Body of pancreas (tissue), 4 donors: Measurements from ENCODE around the gene MRLN. TPM values are rescaled to one million over a fixed set of nuclear protein-coding genes. Genes with fewer than 3 reads are reported as not detected.
"Not testable (repeated sequence)": the region's sequence is repeated elsewhere in the genome, so short reads cannot be mapped to it uniquely, and the experiment has no call there.

Experiments
- ATAC-seq: fragments of 150-250 bp; one replicate; pipeline ENCODE4 v1.9.1; 2016
- DNase-seq, 4 donors: peaks; one replicate each; pipeline ENCODE4 v3.0.0-alpha.2; 2019
- H3K27ac ChIP-seq, 4 donors: fragments of 200-600 bp; sonication (generic); 1 replicate in 3 of 4; 2 replicates in 1 of 4; pipeline versions ENCODE4 v1.5.1 to v1.6.1; 2016 to 2019; ENCODE audit warnings: mild to moderate bottlenecking in 1 of 4, mixed read lengths in 1 of 4, moderate library complexity in 1 of 4
- H3K27me3 ChIP-seq, 2 donors: fragments of 200-600 bp; sonication (generic); one replicate each; pipeline ENCODE4 v1.6.0; 2016; ENCODE audit warnings: mild to moderate bottlenecking in 1 of 2
- H3K36me3 ChIP-seq, 2 donors: fragments of 200-600 bp; sonication (generic); replicated peaks in 1 of 2; 2 replicates each; pipeline ENCODE4 v1.5.1; 2016; ENCODE audit warnings: low read depth in 2 of 2; ENCODE audit not compliant: insufficient read depth in 1 of 2
- H3K4me1 ChIP-seq: fragments of 200-600 bp; sonication (generic); one replicate; pipeline ENCODE4 v1.6.0; 2016
- H3K4me3 ChIP-seq, 2 donors: fragments of 200-600 bp; sonication (generic); 1 replicate in 1 of 2; 2 replicates in 1 of 2; pipeline ENCODE4 v1.5.1; 2016 to 2019
- H3K9me3 ChIP-seq, 3 donors: fragments of 200-600 bp; sonication (generic); 1 replicate in 2 of 3; 2 replicates in 1 of 3; pipeline ENCODE4 v1.5.1; 2016
- POLR2A ChIP-seq, 3 donors: fragments of 450-650 bp; IDR thresholded peaks; one replicate each; pipeline ENCODE4 v1.6.1; 2016; ENCODE audit warnings: antibody characterized with exemption in 3 of 3, mild to moderate bottlenecking in 2 of 3
- WGBS, 2 donors: methylation state at CpG; one replicate each; pipeline ENCODE4 v1.1.5; 2017; 5-methylcytosine and 5-hydroxymethylcytosine counted together
- intact Hi-C: fragments of 100-400 bp; cut with DNase I; formaldehyde crosslinking; loops from one replicate; pipeline ENCODE4 v1.15.1; 2023
- total RNA-seq, 2 donors: library from RNA; depleted of rRNA; stranded (reverse); fragments of >200 nt; gene quantifications; one replicate each; pipeline ENCODE4 v1.1.0, GENCODE V29; 2016
- TF ChIP-seq, protein P1 (sequence below), 7 experiments: fragments of 450-650 bp in 4 of 7; fragments of 200-600 bp in 3 of 7; sonication (generic) in 3 of 7; IDR thresholded peaks; one replicate each; pipeline ENCODE4 v1.5.1; 2016 to 2019; ENCODE audit warnings: antibody characterized with exemption in 7 of 7

The MRLN gene
- total RNA-seq, 2 donors from 2014 or later: not detected

GRCh38 chr10:59791601-59792000 is 38.3 kb upstream of the MRLN start:
- no peaks in the 10 kb centered on the region for H3K4me1 ChIP-seq
- H3K4me3 ChIP-seq: no peak overlapping the region
- DNase-seq (no peak), ATAC-seq (no peak)
- WGBS, 2 donors: 81 to 87% methylated on average over 2 of the region's 2 CpGs
- TF ChIP-seq, protein P1, sequence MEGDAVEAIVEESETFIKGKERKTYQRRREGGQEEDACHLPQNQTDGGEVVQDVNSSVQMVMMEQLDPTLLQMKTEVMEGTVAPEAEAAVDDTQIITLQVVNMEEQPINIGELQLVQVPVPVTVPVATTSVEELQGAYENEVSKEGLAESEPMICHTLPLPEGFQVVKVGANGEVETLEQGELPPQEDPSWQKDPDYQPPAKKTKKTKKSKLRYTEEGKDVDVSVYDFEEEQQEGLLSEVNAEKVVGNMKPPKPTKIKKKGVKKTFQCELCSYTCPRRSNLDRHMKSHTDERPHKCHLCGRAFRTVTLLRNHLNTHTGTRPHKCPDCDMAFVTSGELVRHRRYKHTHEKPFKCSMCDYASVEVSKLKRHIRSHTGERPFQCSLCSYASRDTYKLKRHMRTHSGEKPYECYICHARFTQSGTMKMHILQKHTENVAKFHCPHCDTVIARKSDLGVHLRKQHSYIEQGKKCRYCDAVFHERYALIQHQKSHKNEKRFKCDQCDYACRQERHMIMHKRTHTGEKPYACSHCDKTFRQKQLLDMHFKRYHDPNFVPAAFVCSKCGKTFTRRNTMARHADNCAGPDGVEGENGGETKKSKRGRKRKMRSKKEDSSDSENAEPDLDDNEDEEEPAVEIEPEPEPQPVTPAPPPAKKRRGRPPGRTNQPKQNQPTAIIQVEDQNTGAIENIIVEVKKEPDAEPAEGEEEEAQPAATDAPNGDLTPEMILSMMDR (IDR thresholded peaks at IDR 0.05): no peak
- TF ChIP-seq POLR2A (IDR thresholded peaks at IDR 0.05): no peak
- H3K9me3 ChIP-seq: no peaks in the 10 kb centered on the region
- H3K27me3 ChIP-seq: no peaks in the 10 kb centered on the region
- H3K27ac ChIP-seq: no peak overlapping the region
- H3K36me3 ChIP-seq: peaks cover 8 to 22% of the 10 kb centered on the region in 2 donors
- intact Hi-C loops: no loop called here

- ATAC-seq, H3K27ac ChIP-seq, H3K4me1 ChIP-seq, H3K4me3 ChIP-seq, H3K27me3 ChIP-seq, H3K9me3 ChIP-seq, intact Hi-C loops, DNase-seq: not testable (repeated sequence)
- WGBS, 2 donors: 47 to 71% methylated on average over 2 of the region's 2 CpGs
- peaks cover 8 to 20% of the 10 kb centered on the region in 2 donors for H3K36me3 ChIP-seq
These were observed 36.8 kb upstream of the MRLN start for GRCh38 chr10:59790080-59790479.

DNA sequence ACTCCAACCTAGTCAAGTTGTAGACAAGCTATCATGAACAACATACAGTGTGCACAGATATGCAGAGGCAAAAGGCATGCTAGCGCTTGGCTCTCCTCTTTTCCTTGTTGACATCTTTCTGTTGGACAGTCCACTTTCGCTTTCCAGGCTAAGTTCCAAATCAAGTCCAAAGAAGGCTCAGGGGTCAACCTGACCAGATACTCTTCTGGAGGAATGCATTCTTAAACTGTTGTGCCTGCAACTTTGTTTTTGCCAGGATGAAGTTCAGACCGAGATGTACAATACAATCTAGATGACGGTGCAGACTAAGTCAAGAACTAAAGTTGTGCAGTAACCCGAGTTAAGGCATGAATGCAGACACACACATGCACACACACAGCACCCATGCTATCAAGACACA is 35.7 kb upstream of the MRLN start:
- H3K9me3 ChIP-seq, H3K27me3 ChIP-seq, H3K4me1 ChIP-seq, DNase-seq, H3K4me3 ChIP-seq, intact Hi-C loops, H3K27ac ChIP-seq, ATAC-seq: not testable (repeated sequence)
- 79 to 86% methylated on average over 4 to 5 of the region's 5 CpGs for WGBS, 2 donors
- H3K36me3 ChIP-seq: peaks cover 8 to 18% of the 10 kb centered on the region in 2 donors

GRCh38 chr10:59787032-59787431 is 33.8 kb upstream of the MRLN start:
- H3K27me3 ChIP-seq, H3K4me3 ChIP-seq, H3K4me1 ChIP-seq, H3K36me3 ChIP-seq, ATAC-seq, H3K9me3 ChIP-seq, H3K27ac ChIP-seq, DNase-seq, intact Hi-C loops: not testable (repeated sequence)
- 94 to 95% methylated on average over 7 of the region's 7 CpGs for WGBS, 2 donors

GRCh38 chr10:59785476-59785875 is 32.2 kb upstream of the MRLN start:
- H3K4me3 ChIP-seq, intact Hi-C loops, ATAC-seq, H3K9me3 ChIP-seq, H3K27me3 ChIP-seq, H3K27ac ChIP-seq, DNase-seq, H3K4me1 ChIP-seq, H3K36me3 ChIP-seq: not testable (repeated sequence)
- WGBS, 2 donors: 98 to 100% methylated on average over 1 to 3 of the region's 3 CpGs

DNA sequence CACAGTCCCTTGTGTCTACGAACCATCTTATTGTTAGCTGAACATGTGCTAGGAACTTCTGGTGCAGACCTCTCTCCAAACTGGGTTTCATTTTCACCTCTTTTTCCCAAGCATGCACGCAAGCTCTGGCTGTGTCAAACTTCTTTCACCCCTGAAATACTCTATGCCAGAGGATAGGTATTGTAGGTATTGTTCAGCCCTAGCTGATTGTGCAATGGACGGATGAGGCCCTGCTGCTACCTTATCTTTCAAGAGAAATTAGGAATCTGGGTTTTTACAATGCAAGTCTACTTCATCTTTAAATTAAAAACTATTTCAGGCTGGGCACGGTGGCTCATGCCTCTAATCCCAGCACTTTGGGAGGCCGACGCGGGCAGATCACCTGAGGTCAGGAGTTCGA is 28.3 kb upstream of the MRLN start:
- 87 to 88% methylated on average over 8 of the region's 8 CpGs for WGBS, 2 donors
- H3K4me3 ChIP-seq: no peak overlapping the region
- H3K4me1 ChIP-seq: no peaks in the 10 kb centered on the region
- H3K27ac ChIP-seq: no peak overlapping the region
- H3K27me3 ChIP-seq: no peaks in the 10 kb centered on the region
- H3K36me3 ChIP-seq: no peaks in the 10 kb centered on the region
- DNase-seq: no peak
- no peak for TF ChIP-seq POLR2A (IDR thresholded peaks at IDR 0.05)
- intact Hi-C loops: no loop called here
- no peaks in the 10 kb centered on the region for H3K9me3 ChIP-seq
- no peak for ATAC-seq

DNA sequence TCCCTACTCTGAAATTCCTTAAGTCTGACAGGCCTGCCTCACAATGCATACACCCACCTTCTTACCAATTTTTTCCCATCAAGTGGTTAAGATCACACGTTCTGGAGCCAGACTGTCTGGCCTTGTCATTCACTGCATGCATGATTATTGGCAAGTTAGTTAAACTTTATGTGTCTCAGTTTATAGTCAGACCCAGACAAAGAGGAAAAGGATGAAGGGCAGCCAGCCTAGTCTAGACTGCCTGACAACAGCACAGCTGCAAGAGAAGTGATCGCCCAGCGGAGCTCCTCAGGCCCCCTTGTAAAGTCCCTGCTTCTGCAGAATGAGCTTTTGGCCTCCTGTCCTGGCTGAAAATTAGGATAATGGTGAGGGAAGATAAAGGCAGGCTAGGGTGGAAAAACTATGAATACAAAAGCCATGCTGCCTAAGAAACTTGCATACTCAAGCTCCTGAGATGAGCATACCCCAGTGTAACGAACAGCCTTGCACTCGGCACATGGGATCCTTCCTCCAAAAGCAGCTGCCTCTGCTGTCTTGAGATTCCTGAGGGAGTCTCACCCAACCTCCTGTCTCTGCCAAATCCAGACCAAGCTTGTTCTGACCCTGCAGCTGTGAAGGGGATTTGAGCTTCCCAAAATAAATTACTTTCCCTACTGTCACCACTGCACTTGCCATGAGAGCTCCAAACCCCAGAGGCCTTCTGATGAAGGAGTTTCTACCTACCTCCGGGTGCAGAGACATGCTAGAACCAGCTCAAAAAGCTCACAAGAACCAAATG is 26.7 kb upstream of the MRLN start:
- no peaks in the 10 kb centered on the region for H3K36me3 ChIP-seq

More for the DNA sequence above, 26.7 kb upstream of the MRLN start:
- ATAC-seq (no peak), DNase-seq (no peak)
- H3K27ac ChIP-seq: no peak overlapping the region
- TF ChIP-seq POLR2A (IDR thresholded peaks at IDR 0.05): no peak
- TF ChIP-seq, protein P1 (IDR thresholded peaks at IDR 0.05): no peak
- H3K27me3 ChIP-seq: no peaks in the 10 kb centered on the region
- H3K9me3 ChIP-seq: no peaks in the 10 kb centered on the region
- WGBS, 2 donors: 78% methylated on average over 6 of the region's 6 CpGs
- H3K4me1 ChIP-seq: no peaks in the 10 kb centered on the region
- intact Hi-C loops: no loop called here
- no peak overlapping the region for H3K4me3 ChIP-seq
